ENCODE results near the gene FAR2. TPM values are rescaled to one million over a fixed set of nuclear protein-coding genes. Genes with fewer than 3 reads are reported as not detected.

Gene FAR2
- total RNA-seq, 1 experiment from 2014 or later, result 22.1 TPM

- Mint-ChIP-seq H3K36me3 (ENCODE audit: insufficient read depth in 1 of 3, low read depth in 3 of 3) (peaks cover 6 to 14% (median 11%) of the 10 kb centered on the region in 3 experiments; a peak in 6 of 7 replicates), H3K4me1 (peaks cover 6 to 15% of the 10 kb centered on the region in 2 experiments), H3K27ac (no peak overlapping the region), H3K27me3 (ENCODE audit: low read depth) (peaks cover 29% of the 10 kb centered on the region), H3K4me3 (no peak overlapping the region), H3K9me3 (peaks cover 7 to 9% of the 10 kb centered on the region in 2 experiments; a peak in 3 of 5 replicates)
- Histone ChIP-seq H4K5ac (ENCODE audit: insufficient read length, low read depth, low read length) (no peak overlapping the region), H3K27me3 (ENCODE audit: insufficient read depth, low read length) (peaks cover 4% of the 10 kb centered on the region), H4K20me1 (ENCODE audit: control insufficient read depth, insufficient read depth, insufficient read length) (no peaks in the 10 kb centered on the region), H2BK120ac (ENCODE audit: low read depth, low read length, poor library complexity, severe bottlenecking) (no peak overlapping the region), H2BK12ac (ENCODE audit: insufficient read length, low read depth, low read length) (no peak overlapping the region), H2AFZ (ENCODE audit: low read length) (no peak overlapping the region), H3K4me1 (ENCODE audit: insufficient read depth, low read length) (peaks cover 2% of the 10 kb centered on the region), H3T11ph (ENCODE audit: low read length) (no peak overlapping the region), H3K14ac (ENCODE audit: insufficient read depth, low read length) (no peak overlapping the region), H3K9ac (ENCODE audit: extremely low read depth, insufficient read length, low read length) (no peak overlapping the region), H4K8ac (replicated peaks; ENCODE audit: insufficient read length, low read depth, low read length) (no peak overlapping the region), H3K23ac (ENCODE audit: insufficient read length, low read depth, low read length) (no peak overlapping the region), H3K23me2 (ENCODE audit: insufficient read length, low read depth, low read length, poor library complexity, severe bottlenecking) (no peaks in the 10 kb centered on the region), H3K27ac (ENCODE audit: insufficient read length, low read depth, low read length) (no peak overlapping the region), H2BK15ac (ENCODE audit: low read depth, low read length) (no peak overlapping the region), H2AK5ac (ENCODE audit: insufficient read length, low read length) (no peak overlapping the region), H2BK20ac (ENCODE audit: low read depth, low read length, poor library complexity, severe bottlenecking) (no peak overlapping the region), H3K9me3 (ENCODE audit: control insufficient read depth, low read depth, low read length) (no peaks in the 10 kb centered on the region), H3K79me1 (ENCODE audit: insufficient read depth, low read depth, low read length, poor library complexity, severe bottlenecking) (no peaks in the 10 kb centered on the region), H3K56ac (ENCODE audit: insufficient read length, low read depth, low read length) (no peak overlapping the region), H3K18ac (ENCODE audit: insufficient read length, low read depth, low read length) (no peak overlapping the region), H3K4ac (ENCODE audit: low read depth, low read length) (no peak overlapping the region), H2BK5ac (ENCODE audit: insufficient read length, low read length) (no peak overlapping the region), H3K79me2 (ENCODE audit: insufficient read depth, low read length) (no peaks in the 10 kb centered on the region), H3K4me2 (ENCODE audit: insufficient read depth, insufficient read length, low read length) (no peak overlapping the region), H4K91ac (ENCODE audit: insufficient read length, low read depth, low read length) (no peak overlapping the region)
- no peak for DNase-seq
- WGBS (ENCODE audit: extremely low coverage, insufficient read length, low lambda C conversion rate), result no CpG with 5 or more reads among the region's 2 CpGs
- no peak for TF ChIP-seq CTCF (conservative IDR thresholded peaks at IDR 0.05)
Observed at GRCh38 chr12:29201746-29202145, 52.7 kb downstream of the FAR2 start.
